Measurements from ENCODE around the gene SNED1.
A peak's percentile ranks its signal among the peaks of the same experiment; 100 is the strongest.
"Not testable (repeated sequence)": the region's sequence is repeated elsewhere in the genome, so short reads cannot be mapped to it uniquely, and the experiment has no call there.

Gene SNED1

DNA sequence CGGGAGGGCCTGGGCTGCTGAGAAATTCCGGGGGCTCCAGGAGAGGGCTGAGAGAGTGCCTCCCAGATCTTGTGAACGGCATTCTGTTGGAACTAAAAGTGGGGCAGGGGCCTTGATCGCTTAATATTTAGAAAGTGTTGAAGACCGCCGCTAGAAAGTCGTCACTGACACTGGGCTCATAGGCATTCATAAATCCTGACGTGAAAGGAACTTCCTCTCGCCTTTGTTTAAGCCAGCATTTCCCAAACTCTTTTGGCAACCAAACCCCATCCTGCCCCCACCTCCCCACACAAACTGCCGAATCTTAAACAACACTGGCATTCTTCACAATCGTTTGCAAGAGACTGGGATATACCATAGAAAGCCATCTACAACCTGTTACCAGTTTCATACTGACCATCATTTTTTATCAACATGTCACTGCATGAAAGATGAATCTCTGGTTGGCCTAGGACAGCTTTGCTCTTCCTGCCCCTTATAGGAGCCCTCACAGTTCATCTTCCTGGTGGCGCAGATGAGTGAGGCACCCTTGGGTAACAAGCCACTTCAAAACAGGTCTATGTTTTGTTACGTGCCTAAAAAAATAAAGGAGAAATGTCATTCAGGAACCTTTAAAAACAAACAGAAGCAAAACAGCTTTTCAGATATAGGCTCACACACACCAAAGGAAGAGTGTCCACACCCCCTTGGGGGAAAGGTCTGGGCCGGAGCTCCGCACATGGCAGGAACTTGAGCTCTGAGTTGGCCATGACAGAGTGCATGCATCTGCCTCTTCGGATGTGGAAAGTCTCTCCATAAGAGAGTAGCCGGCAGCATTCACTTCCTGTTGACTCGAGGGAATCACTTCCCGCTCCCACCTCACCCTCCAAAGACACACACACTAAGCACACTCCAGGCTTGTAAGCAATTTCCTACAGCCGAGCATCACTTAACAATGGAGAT lies 90.6 kb downstream of the SNED1 start:
- no peak for DNase-seq

DNA sequence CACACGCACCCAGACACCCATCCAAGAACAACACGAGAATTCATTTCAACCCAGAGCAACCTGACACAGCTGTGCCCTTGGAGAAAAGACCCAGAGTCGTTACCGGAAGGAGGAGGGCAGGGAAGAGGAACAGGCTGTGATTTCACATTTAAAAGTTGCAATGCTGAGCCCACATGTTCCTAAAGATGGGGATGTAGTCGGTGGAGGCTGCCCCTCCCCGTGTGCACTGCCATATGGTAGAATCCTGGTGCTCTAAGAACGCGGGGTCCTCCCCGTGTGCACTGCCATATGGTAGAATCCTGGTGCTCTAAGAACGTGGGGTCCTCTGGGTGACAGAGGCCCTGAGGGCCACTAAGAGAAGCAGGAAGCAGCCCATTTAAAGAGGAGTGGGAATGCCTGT lies 92.8 kb downstream of the SNED1 start:
- no peak for DNase-seq

DNA sequence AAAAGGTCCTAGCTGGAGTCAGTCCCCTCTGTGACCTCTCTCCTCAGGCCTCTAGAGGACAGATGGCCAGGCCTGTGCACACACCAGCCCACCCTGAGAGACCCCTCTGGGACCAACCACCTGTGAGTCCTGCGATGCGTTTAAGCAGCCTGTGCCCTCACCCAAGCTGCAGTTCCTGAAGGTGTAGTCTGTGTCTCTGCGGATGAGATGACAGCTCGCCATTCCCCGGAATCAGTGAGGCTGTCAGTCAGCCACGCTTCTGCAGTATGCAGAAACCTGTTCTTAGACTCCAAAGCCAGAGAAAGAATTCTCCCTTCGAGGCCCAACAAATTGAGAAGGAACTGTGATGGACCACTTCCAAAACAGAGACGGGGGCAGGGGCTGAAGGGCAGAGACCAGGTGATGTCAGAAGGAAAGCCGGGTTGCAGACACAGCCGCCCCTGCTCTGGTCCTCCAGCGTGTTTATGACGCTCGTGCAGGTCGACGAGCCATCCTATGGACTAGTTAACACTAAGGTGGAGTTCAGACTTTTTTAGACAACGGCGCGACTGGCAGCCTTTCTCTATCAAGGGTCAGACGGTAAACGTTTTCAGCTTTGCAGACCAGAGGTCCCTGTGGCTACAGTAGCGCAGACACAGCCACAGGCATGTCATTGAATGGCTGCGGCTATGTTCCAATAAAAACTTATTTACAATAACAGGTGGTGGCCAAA lies 93.5 kb downstream of the SNED1 start:
- no peak for DNase-seq

DNA sequence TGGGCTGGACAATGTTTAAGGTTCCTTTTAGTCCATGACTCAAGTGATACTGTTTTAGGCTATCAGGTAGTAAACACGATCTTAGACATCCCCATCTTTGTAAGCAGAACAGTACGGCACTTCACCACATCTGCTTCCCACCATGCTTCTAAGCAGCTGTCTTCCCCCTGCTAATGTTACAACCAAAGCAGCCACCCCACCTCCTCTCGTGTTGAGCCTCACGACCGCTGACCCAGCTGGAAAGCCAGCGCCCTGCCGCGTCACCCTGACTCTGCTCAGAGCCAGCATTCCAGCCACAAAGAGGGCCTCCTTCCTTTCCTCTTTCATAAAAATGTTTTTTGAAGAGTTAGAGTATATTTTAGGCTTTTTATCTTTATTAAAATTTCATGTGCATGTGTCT lies 94.3 kb downstream of the SNED1 start:
- no peak for DNase-seq

DNA sequence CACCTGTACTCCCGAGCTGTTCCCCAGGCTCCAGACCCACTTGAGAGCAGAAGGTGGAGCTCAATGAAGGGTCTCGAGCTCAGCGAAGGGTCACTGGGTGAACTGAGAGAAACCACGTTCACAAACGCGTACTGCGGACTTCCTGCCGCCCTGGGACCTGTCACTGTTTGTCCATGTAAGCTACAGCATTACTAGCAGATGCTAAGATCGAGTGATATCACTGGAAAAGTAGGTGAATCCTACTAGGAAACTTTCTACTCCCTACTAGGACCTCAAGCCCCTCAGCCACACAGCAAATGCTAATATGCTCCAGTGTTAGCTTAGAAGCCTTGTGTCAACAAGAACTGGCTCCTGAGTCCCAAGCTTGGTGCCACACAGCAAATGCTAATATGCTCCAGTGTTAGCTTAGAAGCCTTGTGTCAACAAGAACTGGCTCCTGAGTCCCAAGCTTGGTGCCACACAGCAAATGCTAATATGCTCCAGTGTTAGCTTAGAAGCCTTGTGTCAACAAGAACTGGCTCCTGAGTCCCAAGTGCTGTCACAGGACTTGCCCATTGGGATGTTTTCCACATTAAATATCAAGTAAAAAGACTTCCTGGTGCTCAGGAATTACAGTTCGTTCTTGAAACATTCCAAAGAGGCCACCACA lies 94.8 kb downstream of the SNED1 start:
- DNase-seq = not testable (repeated sequence)

DNA sequence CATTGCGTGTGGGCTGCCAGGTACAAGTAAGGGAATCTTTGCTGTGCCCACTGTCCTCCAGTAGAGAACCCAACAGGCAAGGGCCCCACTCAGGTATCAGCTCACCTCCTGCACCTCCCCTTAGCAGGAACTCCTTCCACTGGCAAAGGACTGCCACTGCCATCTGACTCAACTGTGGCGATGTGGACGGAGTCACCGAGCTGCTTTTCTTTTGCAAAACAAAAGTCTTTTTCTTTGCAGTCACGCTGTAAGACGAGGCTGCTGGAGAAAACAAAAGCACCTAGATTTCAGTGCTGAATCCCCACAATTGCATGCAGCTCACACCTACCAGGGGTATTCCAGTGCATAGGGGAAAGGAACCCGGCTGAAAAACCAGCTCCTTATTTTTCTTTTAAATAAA lies 95.8 kb downstream of the SNED1 start:
- no peak for DNase-seq

DNA sequence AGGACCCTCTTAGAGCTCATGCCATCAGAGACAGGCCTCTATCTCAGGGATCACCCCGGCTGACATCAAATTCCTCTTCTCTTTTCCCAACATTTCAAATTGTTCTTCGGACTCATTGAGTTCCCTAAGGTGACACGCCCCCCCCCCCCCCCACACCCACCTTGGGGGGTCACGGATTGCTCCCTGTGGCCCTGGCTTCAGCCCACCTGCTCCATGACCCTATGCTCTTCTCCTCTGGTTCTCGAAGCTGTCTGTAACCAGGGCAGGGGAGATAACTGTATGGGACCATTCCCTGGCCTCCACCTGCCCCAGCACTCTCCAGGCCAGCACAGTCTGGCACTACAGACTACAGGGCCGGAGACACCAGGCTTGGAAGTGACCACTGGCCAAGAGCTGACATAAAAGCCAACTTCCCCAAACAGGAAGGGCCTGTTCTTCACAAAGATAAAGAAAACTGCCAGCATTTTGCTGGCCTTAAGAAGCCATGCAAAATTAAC lies 96.6 kb downstream of the SNED1 start:
- no peak for DNase-seq

DNA sequence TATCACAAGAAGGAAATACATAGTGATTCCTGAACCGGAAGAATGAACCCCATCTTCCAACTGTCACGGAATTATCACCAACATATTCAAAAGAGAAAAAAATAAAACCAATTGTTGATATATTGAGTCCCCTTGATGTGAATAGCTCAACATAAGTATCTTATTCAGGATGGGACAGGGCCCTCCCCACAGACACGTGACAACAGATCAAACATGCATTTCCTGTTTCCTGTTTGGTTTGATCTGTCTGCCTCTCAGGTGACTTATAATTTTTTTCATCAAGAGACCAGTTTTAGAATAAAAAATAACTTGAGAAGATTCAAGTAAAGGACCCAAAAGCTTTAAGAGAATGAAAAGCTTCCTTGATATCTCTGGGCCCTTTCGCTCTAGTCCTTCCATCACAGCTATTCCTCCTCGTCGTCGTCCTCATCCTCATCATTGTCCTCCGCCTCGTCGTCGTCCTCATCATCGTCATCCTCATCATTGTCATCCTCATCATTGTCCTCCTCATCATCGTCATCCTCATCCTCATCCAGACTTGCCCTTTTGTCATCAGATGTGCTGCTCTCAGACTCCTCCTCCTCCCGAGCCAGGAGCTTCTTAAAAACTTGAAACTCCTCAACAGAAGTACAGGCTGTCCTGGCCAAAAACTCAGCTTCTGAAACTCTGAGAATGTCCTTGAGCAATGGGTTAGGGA lies 97.3 kb downstream of the SNED1 start:
- DNase-seq = peak; percentile 48

DNA sequence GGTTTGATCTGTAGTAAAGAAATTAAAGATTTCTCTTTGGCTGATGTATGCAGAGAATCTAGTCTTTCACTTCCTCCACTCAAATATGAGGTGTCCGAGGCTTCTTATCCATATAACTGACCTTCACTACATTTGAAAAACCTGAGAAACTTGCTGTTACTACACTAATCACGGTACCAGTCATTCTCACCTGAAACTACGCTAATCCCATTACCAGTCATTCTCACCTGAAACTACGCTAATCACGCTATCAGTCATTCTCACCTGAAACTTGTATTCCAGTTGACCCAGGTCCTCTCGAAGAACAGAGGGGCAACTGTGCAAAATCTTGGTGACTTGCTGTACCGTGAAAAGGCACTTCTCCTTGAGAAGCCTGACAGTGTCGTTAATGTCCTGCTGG lies 98.6 kb downstream of the SNED1 start:
- no peak for DNase-seq

DNA sequence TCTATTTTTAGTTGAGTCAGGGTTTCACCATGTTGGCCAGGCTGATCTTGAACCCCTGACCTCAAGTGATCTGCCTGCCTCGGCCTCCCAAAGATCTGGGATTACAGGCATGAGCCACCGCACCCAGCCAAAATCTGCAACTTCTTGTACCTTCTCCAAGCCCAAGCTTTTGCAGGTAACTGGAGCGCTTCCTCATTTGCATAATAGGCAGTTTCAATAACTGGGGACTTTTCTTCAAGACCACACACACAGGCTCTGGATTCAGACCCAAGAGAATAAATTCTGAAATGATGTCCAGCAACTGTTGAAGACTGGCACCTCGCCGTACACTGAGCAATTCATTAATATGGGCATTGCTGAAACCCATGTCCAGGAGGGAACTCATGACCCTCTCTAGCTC lies 100.8 kb downstream of the SNED1 start:
- DNase-seq = no peak

DNA sequence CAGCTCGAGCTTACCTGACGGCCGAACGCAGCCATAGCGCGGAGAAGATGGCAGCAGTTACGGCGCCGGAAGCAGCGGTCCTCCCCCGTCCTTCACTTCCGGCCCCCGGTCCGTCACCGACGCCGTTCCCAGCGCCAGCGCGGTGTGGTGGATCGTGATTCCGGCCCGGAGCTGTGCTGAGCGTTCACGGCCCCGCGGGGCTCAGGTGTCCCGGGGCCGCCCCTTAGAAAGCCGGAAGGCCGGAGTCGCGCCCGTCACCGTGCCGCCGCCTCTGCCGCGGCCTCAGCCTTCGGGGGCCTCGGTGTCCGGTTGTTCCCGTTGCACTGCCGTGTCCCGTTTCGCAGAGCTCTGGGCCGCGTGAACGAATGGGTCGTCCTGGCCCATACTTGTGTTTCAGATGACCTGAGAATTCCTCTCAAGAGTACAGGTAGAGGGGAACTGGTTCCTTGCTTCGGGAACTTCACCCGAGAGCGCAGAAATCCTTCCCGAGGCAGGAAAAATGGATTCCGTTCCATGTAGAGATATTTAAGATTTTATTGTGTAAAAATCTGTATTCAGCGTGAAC lies 103.9 kb downstream of the SNED1 start, which contains the start of gene MTERF4:
Gene MTERF4 (minus strand): TSS at position 49 of the 565 bp plus-strand sequence. CDS start 14 bp downstream, at position 35.
- DNase-seq = peak; percentile 85

DNA sequence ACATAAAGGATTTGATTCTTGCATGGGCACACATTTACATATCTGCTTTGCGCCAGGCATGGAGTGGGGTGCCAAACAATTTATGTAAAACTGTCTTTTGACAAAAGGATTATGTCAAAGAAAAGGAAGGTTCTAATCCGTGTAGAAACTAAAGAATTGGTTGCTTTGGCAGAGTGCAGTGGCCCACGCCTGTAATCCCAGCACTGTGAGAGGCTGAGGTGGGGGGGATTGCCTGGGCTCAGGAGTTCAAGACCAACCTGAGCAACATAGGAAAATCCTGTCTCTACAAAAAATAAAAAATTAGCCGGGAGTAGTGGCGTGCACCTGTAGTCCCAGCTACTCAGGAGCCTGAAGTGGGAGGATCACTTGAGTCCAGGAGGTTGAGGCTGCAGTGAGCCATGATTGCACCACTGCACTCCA lies 104.8 kb downstream of the SNED1 start:
- no peak for DNase-seq

DNA sequence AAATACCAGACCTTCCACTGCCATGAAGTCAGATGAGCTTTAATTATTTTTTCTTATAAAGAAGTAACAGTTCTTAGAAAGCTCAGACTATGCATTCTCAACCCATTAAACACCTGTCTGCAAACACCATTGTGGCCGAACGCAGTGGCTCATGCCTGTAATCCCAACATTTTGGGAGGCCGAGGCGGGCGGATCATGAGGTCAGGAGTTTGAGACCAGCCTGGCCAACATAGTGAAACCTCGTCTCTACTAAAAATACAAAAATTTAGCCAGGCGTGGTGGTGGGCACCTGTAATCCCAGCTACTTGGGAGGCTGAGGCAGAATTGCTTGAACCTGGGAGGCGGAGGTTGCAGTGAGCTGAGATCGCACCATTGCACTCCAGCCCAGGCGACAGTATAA lies 106.2 kb downstream of the SNED1 start:
- DNase-seq = not testable (repeated sequence)

DNA sequence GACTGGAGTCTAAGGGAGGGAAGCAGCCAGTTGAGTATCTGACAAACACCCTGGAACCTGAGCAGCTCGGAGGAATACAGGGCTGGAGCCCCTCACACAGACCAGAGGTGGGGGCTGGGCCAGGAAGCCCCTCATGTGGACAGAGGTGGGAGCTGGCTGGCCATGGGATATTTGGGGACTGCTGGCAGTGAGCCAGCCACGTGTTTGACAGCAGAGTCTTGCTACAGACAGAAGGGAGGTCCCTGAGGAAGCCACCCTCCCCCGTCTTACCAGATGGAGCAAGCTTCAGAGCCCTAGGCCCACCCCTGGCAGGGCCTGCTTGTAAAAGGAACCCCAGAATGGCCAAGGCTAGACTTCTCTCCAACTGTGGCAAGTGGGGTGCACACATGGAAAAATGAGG lies 107.2 kb downstream of the SNED1 start:
- no peak for DNase-seq

DNA sequence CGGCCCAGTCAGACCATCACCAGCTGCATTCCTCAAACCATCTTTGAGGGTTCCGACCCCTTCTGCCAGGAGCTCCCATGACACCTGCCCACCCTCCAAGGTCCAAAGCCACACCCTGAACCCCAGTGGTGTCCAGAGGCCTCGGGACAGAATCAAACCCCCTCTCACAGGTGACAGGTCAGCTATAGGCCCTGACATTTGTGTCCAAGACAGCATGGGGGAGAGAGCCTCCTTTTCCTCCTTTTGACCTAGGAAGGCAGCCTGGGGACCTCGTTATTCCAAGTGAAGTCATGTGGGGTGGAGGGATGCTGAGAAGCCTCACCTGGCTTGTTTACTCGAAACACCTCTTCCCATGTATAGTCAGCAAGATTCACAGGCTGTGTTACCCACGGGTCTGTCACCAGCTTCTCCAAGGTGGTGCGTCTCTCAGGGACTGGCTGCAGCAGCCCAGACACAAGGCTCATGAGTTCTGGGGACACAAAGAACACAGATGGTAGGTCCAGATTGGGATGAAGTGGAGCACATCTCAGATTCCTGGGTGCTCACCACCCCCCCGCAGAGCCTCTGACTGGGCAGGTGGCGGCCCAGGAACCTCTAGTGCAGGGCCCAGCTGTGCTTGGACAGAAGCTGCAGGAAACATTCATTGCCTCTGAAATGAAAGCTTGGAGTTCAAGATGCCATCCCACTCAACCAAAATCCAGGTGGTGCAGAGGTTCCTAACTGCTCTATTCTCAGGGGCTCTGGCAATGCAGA lies 108.8 kb downstream of the SNED1 start:
- no peak for DNase-seq

DNA sequence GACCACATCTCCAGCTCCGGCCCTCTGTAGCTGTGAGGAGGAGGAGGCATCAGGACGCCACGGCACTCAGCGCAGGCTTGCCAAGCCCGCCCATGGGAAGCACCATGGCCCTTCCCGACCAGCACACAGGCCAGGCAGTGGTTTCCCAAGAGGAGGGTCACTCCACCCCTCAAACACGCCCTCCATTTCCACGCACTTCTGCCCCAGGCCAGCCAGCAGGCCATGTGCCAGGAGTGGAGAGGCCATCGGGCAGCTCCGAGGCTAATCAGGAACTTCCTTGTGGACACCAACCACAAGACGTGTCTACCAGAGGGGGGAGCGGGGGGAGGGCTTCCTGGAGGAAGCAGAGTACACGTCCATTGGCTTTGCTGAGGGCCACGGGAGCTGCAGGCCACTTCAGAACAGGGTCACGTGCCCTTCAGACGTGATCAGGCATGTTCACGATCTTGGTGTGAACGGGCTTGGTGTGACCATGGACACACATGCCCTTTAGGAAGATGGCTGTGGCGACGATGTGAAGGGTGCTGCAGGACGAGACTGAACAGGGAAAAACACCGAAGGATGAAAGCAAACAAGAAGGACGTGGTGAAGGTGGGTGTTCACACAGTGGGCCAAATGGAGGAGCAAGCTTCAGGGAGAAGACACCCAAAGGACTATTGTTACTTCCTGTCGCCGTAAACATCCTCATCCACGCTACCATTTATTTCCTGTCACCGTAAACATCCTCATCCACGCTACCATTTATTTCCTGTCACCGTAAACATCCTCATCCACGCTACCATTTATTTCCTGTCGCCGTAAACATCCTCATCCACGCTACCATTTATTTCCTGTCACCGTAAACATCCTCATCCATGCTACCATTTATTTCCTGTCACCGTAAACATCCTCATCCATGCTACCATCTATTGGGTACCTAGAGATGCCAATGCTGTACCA lies 110.1 kb downstream of the SNED1 start:
- peak; percentile 35 for DNase-seq

DNA sequence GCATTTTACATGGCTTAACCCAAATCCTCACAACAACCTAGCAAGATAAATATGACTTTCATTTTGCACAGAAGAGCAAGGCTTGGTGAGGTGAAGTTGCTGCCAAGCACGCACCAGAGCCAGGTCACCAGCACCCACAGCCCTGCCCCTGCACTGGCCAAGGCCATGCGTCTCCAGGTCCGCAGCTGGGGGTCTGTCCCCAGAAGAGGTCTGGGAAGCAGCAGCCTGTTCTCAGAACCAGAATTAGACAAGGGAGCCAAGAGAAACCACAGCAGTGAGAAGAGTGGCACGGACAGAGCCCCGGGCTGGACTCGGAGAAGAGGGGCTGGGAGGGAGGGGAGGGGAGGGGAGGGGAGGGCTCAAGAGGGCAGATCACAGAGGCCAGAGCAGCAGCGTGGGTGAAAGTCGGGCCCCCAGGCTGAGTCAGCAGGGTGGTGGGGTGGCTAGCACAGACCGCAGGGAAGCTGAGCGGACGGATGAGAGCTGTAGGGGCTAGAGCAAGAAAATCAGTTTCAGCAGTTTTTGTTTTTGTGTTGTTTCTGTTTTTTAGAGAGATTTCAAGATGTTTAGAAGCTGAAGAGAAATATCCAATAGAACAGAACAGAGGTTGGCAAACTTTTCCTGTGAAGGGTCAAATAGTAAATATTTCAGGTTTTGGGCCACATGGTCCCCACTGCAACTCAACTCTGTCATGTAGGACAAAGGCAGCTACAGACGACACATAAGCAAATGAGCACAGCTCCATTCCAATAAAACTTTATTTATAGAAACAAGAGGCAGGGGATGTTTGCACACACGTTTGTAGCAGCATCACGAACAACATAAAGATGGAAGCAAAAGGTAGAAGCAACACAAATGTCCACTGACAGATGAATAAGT lies 111.0 kb downstream of the SNED1 start:
- DNase-seq = no peak

DNA sequence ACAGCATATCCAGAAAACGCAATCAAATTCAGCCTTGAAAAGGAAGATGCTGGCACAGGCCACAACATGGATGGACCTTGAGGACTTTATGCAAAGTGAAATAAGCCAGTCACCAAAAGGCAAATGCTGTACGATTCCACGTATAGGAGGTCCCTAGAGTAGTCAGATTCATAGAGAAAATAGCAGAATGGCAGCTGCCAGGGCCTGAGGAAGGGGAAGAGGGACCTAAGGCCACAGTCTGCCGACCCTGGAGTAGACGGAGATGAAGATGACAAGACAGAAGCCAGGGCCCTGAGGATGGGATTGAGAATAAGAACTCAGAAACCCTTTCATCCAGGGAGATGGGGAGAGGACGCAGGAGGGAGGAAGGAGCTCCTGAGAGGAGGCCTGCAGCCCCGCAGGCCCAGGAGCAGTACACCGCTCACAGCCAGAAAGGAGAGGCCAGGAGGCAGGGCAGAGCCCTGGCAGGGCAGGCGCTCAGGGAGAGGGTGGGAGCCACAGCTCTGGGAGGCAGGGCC lies 111.7 kb downstream of the SNED1 start:
- DNase-seq = no peak

Data from CD4-positive, alpha-beta T cell treated with Interferon gamma for 1 hour (primary cell).